ENCODE data around the gene TBCK. TPM values are rescaled to one million over a fixed set of nuclear protein-coding genes. Genes with fewer than 3 reads are reported as not detected.

Gene TBCK
- total RNA-seq, 1 donor from 2014 or later = 12.0 TPM

DNA sequence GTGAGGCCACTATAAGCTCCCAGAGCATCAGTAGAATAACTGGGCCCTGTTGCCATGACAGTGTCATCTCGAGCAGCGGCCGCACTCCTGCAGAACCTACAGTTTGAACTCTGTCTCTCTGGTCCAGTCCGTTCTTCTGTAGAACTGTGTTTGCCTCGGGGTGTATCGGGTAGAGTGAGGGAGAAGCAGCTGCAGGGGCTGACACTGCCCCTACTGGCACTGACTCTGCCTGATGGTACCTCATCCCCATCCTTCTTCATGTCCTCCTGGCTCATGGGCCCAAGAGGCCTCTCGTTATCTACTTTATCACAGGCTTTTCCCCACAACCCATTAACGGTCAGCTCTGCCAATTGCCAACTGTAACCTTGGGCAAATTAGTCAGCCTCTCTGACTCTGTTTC is 324.3 kb downstream of the TBCK start:
- Histone ChIP-seq H3K27me3 (ENCODE audit: control insufficient read depth, insufficient read depth, low read length) (no peaks in the 10 kb centered on the region), H3K4me3 (ENCODE audit: low read depth, low read length) (no peak overlapping the region), H3K36me3 (ENCODE audit: control insufficient read depth, insufficient read depth, low read length) (no peaks in the 10 kb centered on the region)
- DNase-seq (ENCODE audit: low read depth) = no peak
- TF ChIP-seq, protein P1, sequence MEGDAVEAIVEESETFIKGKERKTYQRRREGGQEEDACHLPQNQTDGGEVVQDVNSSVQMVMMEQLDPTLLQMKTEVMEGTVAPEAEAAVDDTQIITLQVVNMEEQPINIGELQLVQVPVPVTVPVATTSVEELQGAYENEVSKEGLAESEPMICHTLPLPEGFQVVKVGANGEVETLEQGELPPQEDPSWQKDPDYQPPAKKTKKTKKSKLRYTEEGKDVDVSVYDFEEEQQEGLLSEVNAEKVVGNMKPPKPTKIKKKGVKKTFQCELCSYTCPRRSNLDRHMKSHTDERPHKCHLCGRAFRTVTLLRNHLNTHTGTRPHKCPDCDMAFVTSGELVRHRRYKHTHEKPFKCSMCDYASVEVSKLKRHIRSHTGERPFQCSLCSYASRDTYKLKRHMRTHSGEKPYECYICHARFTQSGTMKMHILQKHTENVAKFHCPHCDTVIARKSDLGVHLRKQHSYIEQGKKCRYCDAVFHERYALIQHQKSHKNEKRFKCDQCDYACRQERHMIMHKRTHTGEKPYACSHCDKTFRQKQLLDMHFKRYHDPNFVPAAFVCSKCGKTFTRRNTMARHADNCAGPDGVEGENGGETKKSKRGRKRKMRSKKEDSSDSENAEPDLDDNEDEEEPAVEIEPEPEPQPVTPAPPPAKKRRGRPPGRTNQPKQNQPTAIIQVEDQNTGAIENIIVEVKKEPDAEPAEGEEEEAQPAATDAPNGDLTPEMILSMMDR (IDR thresholded peaks at IDR 0.05; ENCODE audit: insufficient read depth, low read length, poor library complexity, severe bottlenecking) = no peak

Other genes with a start within 250 kb of the TBCK start
- 30.3 and 32.7 TPM in 2 replicates for gene AIMP1, start 341 bp upstream of the TBCK start, total RNA-seq
- gene GIMD1, start 52.6 kb upstream of the TBCK start, total RNA-seq = not detected in 2 replicates

Data from kidney epithelial cell (primary cell).